ENCODE results near the gene MLPH.

MLPH gene

DNA sequence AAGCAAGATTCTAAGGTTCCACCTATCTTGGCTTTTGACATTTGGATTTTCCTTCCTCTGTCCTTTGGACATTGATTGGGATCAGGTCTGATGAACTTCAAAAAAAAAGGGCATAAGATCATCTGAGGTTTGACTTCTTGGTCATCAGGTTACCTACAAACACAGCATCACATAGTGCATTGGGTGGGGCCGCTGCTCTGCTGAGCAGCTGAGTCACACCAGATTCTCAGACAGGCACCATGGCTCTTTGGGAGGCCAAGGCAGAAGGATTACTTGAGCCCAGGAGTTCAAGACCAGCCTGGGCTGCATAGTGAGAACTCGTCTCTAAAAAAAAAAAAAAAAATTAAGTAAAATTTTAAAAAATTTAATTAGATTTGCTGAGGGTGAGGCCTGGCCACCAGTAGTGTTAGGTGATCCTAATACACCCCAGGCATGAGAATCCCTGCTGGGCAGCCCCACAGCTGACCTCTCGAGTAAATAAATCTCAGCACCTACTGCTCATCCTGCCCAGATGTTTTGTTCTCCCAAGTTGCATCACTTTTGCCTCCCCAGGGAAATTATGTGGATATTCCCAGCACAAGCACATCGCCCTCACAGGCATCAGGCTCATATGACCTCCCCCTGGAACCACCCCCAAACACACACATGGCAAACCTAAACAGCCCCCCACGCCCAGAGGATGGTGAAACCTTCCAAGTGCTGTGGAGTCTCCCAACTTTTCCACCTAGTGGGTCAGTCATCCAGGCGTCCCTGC lies 5.3 kb downstream of the MLPH start:
- Histone ChIP-seq H3K27ac (no peak overlapping the region), H3K4me3 (no peak overlapping the region)

DNA sequence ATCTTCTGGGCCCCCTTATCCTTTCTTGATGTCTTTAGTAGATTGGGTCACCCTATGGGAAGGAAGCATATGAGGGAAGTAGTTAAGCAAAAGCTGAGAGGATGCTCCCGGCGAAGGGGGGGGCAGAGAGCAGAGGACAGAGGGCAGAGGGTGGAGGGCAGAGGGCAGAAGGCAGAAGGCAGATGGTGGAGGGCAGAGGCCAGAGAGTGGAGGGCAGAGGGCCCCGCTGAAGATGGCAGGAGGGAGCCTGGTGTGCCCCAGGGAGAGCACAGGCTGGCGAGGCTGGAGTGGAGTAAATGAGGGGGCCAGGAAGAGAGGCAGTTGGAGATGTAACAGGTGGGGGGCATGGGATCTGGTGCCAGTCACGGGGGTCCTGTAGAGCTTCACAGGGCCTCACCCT lies 7.0 kb downstream of the MLPH start:
- Histone ChIP-seq H3K27ac (no peak overlapping the region), H3K4me3 (no peak overlapping the region)

DNA sequence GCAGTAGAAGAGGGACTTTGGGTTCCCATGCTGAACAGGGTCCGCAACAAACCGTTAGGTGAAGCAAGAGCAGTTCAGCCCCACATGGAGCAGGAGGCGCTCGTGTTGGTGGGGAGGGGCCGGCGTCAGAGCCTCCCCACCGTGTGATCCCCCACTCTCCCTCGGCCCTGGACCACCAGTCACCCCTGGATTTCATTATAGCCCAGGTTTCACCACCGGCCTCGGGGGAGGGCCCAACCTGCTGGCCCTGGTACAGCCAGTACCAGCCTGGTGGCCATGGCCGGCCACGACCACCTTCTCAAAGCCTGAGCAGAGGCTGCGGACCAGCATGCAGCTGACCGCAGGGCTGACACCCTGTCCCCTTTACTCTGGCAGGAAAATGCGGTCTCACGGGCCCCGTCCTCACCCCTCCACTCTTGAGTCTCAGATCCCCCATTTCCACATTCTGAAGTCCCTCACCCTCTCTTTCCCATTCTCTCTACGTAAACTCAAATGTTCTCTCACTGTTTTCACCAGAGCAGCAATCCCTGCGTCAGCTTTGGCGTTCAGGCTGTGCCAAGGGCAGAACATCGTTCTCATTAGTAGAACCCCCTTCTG lies 8.6 kb downstream of the MLPH start:
- H3K27ac ChIP-seq, result no peak overlapping the region

DNA sequence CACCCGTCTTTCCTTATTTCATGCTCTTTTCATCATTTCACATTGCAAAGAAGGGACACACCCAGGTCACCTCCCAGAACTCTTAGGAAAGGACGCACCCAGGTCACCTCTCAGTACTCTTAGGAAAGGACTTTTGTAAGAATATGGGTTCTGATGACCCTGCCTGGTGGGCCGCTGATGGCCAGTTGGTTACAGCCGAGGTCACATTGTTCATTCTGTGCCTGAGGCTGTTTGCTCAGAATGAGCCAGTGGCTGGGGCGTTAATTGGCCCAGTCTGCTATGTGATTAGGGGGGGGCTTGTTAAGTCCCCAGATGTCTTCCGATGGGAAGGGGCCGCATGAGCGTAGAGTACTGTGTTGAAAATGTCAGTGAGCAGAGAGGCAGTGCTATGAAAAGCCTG lies 9.4 kb downstream of the MLPH start:
- no peak overlapping the region for H3K4me3 ChIP-seq
- H3K27ac ChIP-seq, result peak overlapping the region in 2 of 21 experiments; percentile 10 to 41

More for the DNA sequence above, 8.6 kb downstream of the MLPH start:
- H3K4me3 ChIP-seq, result no peak overlapping the region

DNA sequence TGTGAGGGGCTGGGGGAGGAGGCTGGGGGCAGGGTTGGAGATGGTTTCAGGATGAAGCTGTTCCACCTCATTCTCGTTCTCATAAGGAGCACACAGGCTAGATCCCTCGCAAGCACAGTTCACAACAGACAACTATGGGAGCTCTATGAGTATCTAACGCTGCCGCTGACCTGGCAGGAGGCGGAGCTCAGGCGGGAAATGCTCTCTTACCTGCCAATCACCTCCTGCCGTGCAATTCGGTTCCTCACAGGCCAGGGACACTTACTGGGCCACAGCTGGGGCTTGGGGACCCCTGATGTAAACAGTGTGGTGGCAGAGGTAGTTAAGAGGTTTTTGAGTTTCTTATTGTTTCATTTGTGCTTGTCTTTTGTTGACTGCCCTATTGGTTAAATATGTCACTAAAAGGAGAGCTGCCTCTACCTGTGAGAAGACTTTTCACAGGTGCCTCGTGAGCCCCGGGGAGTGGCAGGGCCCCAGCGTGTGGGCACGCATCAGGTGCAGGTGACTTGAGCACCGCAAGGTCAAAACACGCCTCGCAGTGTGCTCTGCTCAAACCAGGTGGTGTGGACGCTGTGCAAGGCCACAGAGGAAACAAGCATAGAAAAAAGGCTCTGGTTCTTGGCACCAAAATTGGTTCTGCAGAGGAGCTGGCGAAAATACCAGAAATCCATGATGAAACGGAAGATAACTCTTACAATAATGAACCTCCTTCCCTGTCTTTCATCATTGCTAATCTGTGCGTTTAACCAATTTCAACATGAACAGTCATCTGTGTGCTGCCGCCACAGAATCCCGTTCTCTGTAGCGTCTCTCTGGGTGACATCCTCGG lies 10.2 kb downstream of the MLPH start:
- H3K4me3 ChIP-seq, result no peak overlapping the region
- H3K27ac ChIP-seq, result peak overlapping the region in 8 of 21 experiments; percentile 1 to 63 (median 26)

DNA sequence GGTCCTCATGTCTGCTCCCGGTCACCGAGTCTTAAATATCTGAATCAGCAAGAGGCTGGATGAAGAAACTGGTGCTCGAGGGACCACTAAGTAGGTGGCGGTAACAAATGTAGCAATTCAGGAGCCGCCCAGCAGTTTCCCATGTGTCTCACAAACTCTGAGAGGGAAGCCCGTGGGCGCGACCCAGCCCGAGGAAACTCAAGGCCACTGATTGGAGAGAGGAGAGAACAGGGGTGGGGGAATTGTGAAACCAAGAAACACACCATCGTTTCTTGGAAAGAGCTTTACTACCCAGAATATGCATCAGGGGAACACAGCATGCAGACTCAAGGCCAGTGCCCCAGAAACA lies 10.8 kb downstream of the MLPH start:
- peak overlapping the region in 7 of 21 experiments; percentile 1 to 63 (median 14) for H3K27ac ChIP-seq
- H3K4me3 ChIP-seq, result no peak overlapping the region

DNA sequence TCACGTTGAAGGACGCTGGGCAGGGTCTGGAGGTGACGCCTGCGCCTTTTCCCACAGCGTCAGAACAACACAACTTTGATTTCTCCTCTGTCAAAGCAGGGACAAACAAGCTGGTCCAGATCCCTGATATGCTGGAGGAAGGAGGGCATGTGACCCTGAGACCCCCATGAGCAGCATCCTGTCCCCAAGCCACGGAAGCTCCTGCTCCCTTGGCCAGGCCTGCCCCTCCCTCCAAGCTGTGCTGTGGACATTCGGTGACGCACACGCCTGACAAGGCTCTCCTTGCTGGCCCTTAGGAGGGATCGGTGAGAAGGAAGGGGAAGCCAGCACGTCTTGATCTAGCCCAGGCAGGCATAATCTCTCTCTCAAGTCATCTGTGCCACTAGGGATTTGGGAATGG lies 11.3 kb downstream of the MLPH start:
- H3K4me3 ChIP-seq, result no peak overlapping the region
- H3K27ac ChIP-seq, result peak overlapping the region in 11 of 21 experiments; percentile 3 to 69 (median 37)

DNA sequence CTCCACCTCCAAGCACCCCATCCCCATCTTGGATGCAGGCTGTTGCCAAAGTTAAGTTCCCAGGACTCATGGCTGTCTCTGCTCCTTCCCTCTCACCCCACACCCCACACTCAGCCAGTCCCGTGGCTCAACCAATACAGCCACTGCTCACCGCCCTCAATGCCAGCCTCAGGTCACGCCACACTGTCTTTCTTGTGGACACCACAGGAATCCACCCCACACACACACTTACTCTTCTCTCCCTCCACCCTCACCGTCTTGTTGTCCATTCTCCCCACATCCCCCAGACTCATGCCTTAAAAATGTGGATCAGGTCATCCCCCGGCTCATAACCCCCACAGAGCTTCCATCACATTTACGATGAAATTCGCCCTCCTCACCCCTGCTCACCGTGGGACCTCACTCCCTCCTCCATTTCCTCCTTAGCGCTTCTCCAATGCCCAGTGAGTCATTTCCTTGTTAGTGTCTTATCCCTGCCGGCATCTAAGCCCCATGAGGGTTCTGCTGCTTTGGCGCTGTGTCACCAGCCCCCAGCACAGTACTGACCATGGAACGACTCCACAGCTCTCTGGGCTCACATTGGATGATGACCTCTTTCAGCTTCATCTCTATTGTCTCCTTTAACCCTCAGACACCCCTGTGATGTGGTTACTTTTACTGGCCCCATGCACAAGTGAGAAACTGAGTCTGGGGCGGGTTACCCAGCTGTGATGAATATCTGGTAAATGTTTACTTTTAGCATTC lies 13.8 kb downstream of the MLPH start:
- Histone ChIP-seq H3K27ac (peak overlapping the region in 11 of 21 experiments; percentile 0 to 78 (median 52)), H3K4me3 (no peak overlapping the region)

DNA sequence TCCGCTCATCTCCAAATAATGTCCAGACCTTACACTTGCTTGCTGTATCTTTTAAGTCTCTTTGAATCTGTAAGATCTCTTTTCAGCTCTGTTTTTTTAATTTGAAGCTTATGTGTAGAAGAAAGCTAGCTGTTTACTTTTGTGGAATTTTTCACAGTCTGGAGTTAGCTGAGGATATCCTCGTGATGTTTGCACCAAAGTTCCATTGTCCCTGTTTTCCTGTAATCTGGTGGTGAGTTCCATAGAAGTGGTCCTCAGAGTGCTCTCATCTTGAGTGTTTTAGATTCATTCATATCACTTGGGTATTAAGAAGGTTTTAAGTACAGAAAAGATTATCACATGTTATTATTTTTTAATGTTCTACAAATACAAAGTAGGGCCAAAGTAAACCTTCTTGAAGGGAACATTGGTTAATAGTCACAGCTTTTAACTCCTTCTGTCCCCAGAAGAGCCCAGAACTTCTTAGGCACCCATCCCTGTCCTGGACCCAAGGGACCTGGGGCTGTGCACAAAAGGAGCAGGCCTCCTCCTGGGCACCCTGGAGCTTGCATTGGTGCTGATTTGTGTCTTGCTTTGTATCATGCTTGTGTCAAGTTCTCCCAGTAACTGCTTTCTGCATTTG lies 15.0 kb downstream of the MLPH start:
- H3K4me3 ChIP-seq, result no peak overlapping the region
- H3K27ac ChIP-seq, result peak overlapping the region in 17 of 21 experiments; percentile 17 to 78 (median 47)

DNA sequence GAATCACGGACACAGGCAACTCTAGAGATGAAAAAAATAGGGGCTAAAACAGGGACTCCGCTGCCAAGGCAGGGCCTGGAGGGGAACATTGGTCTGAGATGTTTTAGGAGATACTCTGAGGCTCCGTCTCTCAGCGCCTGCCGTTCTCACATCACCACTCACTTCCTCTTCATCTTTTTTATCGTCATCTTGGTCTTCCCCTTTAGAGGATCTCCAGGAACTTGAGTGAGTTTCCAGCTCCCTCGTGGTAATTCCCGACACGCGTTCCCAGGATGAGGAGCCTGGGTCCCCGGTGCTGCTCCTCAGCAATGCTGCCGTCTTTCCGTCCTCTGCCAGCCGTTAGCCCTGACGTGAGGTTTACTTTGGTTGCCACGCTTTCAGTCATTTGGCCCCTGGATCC lies 16.1 kb downstream of the MLPH start:
- H3K27ac ChIP-seq, result peak overlapping the region in 2 of 21 experiments; percentile 28 to 78
- no peak overlapping the region for H3K4me3 ChIP-seq

DNA sequence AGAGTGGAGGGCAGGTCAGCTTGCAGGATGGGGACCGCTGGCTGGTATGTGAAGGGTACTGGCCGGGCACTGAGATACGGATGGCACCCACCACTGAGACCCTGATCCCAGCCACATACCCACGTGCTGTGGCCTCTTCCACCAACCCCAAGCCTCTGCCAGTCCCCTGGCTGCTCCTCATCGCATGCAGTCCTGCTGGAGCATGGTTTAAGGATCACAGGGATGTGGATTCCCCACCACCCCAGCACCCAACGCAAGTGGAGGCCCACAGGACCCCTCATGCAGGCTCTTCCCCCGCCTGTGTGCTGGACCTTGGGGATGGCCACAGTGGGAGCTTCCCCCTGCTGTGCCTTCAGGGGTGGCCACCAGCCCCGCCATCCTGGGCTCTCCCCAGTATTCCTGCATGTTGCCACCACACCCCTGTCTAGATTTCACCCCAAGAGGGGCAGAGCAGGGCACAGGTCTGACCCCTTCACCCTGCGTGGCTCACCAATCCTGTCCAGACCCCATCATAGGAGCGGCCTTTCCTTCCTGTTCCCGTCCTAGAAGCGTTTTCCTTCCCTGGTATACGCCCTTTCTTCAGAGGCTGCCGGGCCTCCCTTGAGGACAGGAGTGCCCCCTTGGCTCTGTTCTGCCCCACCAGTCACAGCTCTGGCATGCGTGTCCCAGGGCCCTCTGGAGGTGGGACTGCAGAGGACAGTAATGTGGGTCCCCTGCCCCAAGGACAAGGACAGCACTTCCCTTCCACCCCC lies 18.3 kb downstream of the MLPH start:
- Histone ChIP-seq H3K27ac (no peak overlapping the region), H3K4me3 (no peak overlapping the region)

DNA sequence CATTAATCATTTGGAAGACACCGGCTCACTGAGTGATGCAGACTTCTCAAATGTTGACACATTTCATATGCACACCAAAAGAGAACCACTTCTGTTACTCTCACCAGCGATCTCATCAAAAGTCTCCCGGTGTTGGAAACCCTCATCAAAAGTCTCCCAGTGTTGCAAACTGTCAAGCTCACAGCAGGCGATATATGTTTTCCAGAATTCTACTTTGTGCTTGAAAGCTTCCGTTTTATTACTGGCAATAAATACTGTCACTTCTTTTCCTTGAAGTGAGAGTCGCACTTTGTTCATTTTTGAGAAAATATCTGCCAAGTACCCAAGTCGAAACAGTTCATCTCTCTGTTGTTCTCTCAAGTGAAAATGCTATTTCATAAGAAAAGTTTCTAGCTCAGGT lies 20.5 kb downstream of the MLPH start:
- Histone ChIP-seq H3K27ac (no peak overlapping the region), H3K4me3 (no peak overlapping the region)

DNA sequence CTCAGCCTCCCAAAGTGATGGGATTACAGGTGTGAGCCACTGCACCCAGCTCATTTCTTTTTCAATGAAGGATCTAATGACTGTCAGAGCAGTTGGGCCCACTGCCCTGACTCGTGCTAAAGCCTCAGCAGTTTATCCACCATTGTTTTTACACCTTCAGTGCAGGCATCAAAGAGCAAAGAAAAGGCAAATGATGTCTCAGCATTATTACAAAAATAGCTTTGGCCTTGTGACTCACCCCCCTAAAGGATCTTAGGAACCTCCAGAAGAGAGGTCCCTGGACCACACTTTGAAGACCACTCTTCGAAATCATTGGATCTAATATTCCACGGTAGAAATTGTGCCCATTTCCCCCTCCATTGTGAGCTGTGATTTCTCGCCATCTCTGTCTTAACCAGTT lies 21.3 kb downstream of the MLPH start:
- Histone ChIP-seq H3K27ac (no peak overlapping the region), H3K4me3 (no peak overlapping the region)

DNA sequence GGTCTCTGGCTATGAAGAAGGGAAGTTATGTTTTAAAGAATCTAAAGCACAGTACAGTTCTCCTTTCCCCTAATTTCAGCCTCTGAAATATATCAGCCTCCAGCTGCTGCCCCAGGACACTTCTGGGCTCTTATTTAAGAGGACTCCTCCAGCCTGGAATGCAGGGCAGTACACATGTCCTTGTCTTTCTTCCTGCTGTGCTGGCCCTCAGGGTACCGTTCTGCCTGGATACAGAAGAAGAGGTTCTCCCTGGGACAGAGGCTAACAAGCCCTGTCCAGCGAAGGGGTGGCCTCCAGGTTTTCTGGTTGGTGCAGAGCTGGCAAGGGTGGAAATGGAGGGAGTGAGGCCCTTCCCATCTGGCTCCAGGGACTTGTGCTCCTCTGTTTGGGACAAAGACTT lies 22.1 kb downstream of the MLPH start:
- peak overlapping the region in 1 of 21 experiments; percentile 5 for H3K27ac ChIP-seq
- H3K4me3 ChIP-seq, result no peak overlapping the region

DNA sequence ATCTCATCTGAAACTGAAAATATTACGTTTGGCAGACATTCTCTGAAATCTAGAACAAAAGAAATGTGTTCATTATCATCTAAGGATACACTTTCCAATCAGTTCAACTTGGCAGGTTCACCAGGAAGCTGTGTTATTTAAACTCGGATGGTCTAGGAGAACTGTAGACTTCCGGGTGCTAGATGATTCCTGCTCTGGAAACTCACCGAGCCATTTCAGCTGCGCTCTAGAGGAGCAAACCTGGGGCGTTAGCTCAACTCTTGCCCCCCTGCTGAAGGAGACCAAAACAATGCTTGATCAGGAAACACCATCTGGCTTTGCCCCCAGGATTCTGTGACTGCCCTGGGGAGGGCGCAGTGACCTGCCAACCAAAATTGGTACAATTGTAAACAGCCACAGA lies 22.9 kb downstream of the MLPH start:
- Histone ChIP-seq H3K4me3 (no peak overlapping the region), H3K27ac (peak overlapping the region in 1 of 21 experiments; percentile 8)

DNA sequence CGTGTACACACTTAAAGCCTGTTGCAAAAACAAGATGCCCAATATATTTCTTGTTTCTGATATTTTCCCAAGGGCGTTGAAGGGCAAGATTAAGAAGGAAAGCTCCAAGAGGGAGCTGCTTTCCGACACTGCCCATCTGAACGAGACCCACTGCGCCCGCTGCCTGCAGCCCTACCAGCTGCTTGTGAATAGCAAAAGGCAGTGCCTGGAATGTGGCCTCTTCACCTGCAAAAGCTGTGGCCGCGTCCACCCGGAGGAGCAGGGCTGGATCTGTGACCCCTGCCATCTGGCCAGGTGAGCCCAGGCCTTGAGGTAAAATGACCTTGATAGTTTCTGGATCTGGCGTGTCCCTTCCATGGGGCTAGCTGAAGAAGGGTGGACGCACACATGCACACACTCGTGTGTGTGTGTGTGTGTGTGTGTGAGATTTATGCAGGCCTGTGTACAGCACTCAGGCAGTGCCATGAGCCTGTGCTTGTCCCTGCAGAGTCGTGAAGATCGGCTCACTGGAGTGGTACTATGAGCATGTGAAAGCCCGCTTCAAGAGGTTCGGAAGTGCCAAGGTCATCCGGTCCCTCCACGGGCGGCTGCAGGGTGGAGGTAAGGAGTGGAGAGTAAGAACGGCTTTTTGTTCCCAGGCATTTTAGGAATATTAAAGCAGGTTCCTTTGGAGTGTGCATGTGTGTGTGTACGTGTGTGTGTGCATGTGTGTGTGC lies 23.6 kb downstream of the MLPH start:
- Histone ChIP-seq H3K4me3 (no peak overlapping the region), H3K27ac (peak overlapping the region in 2 of 21 experiments; percentile 3 to 8)

DNA sequence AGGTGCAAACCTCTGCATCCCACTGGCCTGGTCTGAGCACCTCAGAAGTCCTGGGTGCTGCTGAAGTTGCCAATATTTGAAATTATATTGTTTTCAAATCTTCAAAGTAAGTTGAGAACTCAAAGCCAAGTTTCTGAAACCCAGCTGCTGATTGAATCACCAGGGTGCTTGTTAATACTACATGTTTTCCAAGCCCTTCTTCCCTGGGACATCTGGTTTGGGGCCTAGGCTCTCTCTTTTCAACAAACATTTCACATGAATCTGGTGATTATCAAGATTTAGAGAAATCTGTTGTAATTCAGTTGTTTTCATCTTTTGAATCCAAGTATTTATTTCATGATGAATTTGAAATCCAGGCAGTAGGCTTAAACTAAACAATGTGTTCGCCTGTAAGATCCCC lies 24.4 kb downstream of the MLPH start:
- no peak overlapping the region for H3K4me3 ChIP-seq
- H3K27ac ChIP-seq, result peak overlapping the region in 6 of 21 experiments; percentile 3 to 72 (median 32)

DNA sequence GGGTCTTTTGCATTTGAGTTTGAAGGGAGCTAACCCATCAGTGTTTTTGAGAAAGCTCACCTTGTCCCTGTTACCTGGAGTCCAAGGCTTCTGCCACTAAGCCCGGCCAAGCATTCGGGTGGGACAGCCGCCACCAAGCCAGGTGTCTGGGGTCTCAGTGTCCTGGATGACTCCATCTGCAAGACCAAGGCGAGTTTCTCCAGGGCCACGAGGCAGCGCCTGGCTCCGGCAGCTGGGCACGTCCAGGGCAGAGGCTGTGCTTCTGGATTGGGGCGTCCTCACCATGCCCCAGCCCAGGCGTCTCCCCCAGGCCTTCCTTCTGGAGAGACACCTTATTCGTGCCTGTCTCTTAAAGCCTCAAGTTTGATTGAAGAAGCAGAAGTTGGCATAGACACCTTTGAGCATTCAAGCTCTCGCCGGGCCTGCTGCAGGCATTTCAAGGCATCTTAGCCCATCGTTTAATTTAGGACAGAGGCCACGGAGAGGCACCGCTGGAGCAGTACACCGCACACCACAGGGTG lies 24.9 kb downstream of the MLPH start:
- H3K27ac ChIP-seq, result peak overlapping the region in 9 of 21 experiments; percentile 3 to 73 (median 44)
- no peak overlapping the region for H3K4me3 ChIP-seq
